Natural killer cell (primary cell): ENCODE results near the gene HOXC12. TPM values are rescaled to one million over a fixed set of nuclear protein-coding genes. Genes with fewer than 3 reads are reported as not detected.

Experiments
- ATAC-seq, 3 donors: fragments of 150-1000 bp in 2 of 3; fragments of 200-7000 bp in 1 of 3; cut with Tn5 transposase; 1 replicate in 1 of 3; 2 replicates in 2 of 3; pipeline ENCODE4 v1.10.0; 2021; ENCODE audit warnings: mild to moderate bottlenecking in 2 of 3, moderate library complexity in 2 of 3
- DNase-seq, 2 donors: peaks; one replicate each; pipeline versions ENCODE4 v3.0.0 to v3.0.0-alpha.2; 2013 to 2021; ENCODE audit warnings: mixed read lengths in 1 of 2
- H3K27ac ChIP-seq: one replicate; pipeline ENCODE4 v1.5.1; 2013; ENCODE audit warnings: mild to moderate bottlenecking, low read length
- H3K27me3 ChIP-seq: one replicate; pipeline ENCODE4 v1.6.1; 2013; ENCODE audit warnings: low read length; ENCODE audit not compliant: control insufficient read depth, insufficient read depth
- H3K36me3 ChIP-seq: one replicate; pipeline ENCODE4 v1.6.1; 2013; ENCODE audit warnings: low read length; ENCODE audit not compliant: control insufficient read depth, insufficient read depth
- H3K4me1 ChIP-seq: one replicate; pipeline ENCODE4 v1.6.1; 2013; ENCODE audit warnings: low read length; ENCODE audit not compliant: control insufficient read depth, insufficient read depth
- H3K4me3 ChIP-seq: one replicate; pipeline ENCODE4 v1.5.1; 2013; ENCODE audit warnings: low read length
- H3K9me3 ChIP-seq: one replicate; pipeline ENCODE4 v1.6.1; 2013; ENCODE audit warnings: low read length; ENCODE audit not compliant: control insufficient read depth, insufficient read depth
- H3K27ac Mint-ChIP-seq, 2 donors: one replicate each; pipeline ENCODE4 v1.8.0; 2022; ENCODE audit warnings: mild to moderate bottlenecking in 2 of 2, mixed read lengths in 2 of 2, moderate library complexity in 1 of 2
- H3K27me3 Mint-ChIP-seq, 2 donors: one replicate each; pipeline ENCODE4 v1.8.0; 2022; ENCODE audit warnings: low read depth in 2 of 2, mixed read lengths in 2 of 2
- H3K36me3 Mint-ChIP-seq: one replicate; pipeline ENCODE4 v1.8.0; 2022; ENCODE audit warnings: mixed read lengths
- H3K4me1 Mint-ChIP-seq, 2 donors: one replicate each; pipeline ENCODE4 v1.8.0; 2022; ENCODE audit warnings: mixed read lengths in 2 of 2
- H3K4me3 Mint-ChIP-seq: one replicate; pipeline ENCODE4 v1.8.0; 2022; ENCODE audit warnings: mild to moderate bottlenecking, moderate library complexity, mixed read lengths
- H3K9me3 Mint-ChIP-seq, 2 donors: one replicate each; pipeline ENCODE4 v1.8.0; 2022; ENCODE audit warnings: mixed read lengths in 2 of 2
- CTCF ChIP-seq: fragments of 200-600 bp; IDR thresholded peaks from one replicate; pipeline ENCODE4 v1.8.0; 2022; ENCODE audit warnings: antibody characterized with exemption
- WGBS: methylation state at CpG from one replicate; pipeline ENCODE4 v1.1.7; 2013; ENCODE audit warnings: missing lambda C conversion rate; ENCODE audit not compliant: insufficient coverage; 5-methylcytosine and 5-hydroxymethylcytosine counted together
- intact Hi-C: fragments of 100-400 bp; cut with micrococcal nuclease; formaldehyde crosslinking; loops from one replicate; pipeline ENCODE4 v1.14.2; 2022
- total RNA-seq, 4 donors: library from RNA; stranded (reverse); fragments of 120-200 nt in 1 of 4; gene quantifications; one replicate each; pipeline versions ENCODE4 v1.2.3 to v1.2.4, GENCODE V29; 2013 to 2022

The HOXC12 gene
- total RNA-seq, 3 donors from 2014 or later (not counting 1 experiment from before 2014, with no cell fraction given), result not detected

DNA sequence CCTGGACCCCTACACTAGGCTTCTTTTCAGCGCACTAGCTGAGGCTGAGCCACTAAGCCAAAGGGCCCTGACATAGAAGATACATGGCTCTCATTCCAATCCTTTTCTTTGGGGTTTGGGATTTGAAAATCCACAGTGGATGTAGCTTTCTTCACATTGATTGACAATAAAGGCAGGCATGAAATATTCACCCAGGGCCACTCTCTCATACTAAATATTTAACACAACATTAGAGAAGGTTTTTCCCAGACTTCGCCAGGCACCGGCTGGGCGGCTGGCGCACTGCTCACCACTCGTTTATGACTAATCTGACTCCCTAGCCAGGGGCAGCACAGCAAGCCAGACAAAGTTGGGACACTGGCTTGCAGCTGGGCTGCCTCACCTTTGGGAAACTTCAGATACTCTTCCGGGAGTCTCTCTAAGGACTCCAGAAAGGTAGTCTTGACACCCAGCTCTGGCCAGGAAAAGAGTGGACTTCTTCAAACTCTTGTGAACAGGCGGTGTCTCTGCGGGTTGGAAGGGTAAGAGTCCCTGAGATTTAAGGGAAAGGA lies 17.5 kb downstream of the HOXC12 start:
- DNase-seq (no peak), ATAC-seq (no peak)
- peaks cover 29% of the 10 kb centered on the region for H3K4me1 ChIP-seq
- H3K4me3 ChIP-seq, result no peak overlapping the region
- no peak overlapping the region for H3K27ac ChIP-seq
- Mint-ChIP-seq H3K27me3 (peaks cover 81 to 88% of the 10 kb centered on the region in 2 donors), H3K4me1 (peaks cover 13 to 29% of the 10 kb centered on the region in 2 donors), H3K27ac (no peak overlapping the region), H3K9me3 (no peaks in the 10 kb centered on the region), H3K4me3 (peak overlapping the region; percentile 17), H3K36me3 (no peaks in the 10 kb centered on the region)
- peaks cover 95% of the 10 kb centered on the region for H3K27me3 ChIP-seq
- intact Hi-C loops, result no loop called here
- 35% methylated on average over 8 of the region's 9 CpGs for WGBS
- no peaks in the 10 kb centered on the region for H3K36me3 ChIP-seq
- no peak for TF ChIP-seq CTCF
- H3K9me3 ChIP-seq, result peaks cover 5% of the 10 kb centered on the region

DNA sequence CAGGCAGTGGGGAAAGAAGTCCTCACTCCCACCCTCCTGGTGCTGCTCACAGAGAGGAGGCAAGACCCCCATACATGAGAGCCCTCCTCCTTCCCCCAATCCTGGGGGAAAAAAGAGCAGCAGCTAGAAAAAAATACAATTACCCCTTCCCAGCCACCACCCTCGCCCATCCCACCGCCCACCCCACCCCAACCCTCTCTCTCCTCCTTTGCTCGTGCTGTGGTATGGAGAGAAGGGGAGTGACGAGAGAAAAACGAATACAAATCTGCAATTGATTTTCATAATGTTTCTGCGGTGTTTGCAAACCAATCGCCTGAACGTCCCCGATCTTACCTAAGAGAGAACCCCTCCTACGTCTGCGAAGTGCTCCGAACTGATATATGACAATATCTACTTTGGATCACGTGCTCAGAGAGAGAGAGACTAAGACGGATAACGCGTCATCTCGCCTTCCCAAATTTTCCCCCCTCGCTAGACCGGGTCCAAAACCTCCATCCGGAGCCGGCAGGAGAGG lies 18.1 kb downstream of the HOXC12 start, which contains the start of gene HOXC11:
HOXC11 (plus strand) TSS at position 405 of the 514 bp plus-strand sequence. CDS start 116 bp downstream, outside the sequence.
- Histone ChIP-seq H3K4me1 (peaks cover 29% of the 10 kb centered on the region), H3K36me3 (no peaks in the 10 kb centered on the region), H3K27ac (no peak within 1 kb of the TSS), H3K27me3 (peaks cover 94% of the 10 kb centered on the region), H3K9me3 (peaks cover 5% of the 10 kb centered on the region), H3K4me3 (no peak within 1 kb of the TSS)
- peak within 1 kb of the TSS; percentile 84 for H3K4me3 Mint-ChIP-seq
- 19% methylated on average over 17 of the region's 21 CpGs for WGBS
- intact Hi-C loops, result no loop called here
- no peaks in the 10 kb centered on the region for H3K9me3 Mint-ChIP-seq
- ATAC-seq (no peak), DNase-seq (no peak)
- peaks cover 81 to 86% of the 10 kb centered on the region in 2 donors for H3K27me3 Mint-ChIP-seq
- H3K36me3 Mint-ChIP-seq, result no peaks in the 10 kb centered on the region
- peak within 1 kb of the TSS in 1 of 2 donors; percentile 75 for H3K27ac Mint-ChIP-seq
- no peak for TF ChIP-seq CTCF
- peaks cover 14 to 29% of the 10 kb centered on the region in 2 donors for H3K4me1 Mint-ChIP-seq

DNA sequence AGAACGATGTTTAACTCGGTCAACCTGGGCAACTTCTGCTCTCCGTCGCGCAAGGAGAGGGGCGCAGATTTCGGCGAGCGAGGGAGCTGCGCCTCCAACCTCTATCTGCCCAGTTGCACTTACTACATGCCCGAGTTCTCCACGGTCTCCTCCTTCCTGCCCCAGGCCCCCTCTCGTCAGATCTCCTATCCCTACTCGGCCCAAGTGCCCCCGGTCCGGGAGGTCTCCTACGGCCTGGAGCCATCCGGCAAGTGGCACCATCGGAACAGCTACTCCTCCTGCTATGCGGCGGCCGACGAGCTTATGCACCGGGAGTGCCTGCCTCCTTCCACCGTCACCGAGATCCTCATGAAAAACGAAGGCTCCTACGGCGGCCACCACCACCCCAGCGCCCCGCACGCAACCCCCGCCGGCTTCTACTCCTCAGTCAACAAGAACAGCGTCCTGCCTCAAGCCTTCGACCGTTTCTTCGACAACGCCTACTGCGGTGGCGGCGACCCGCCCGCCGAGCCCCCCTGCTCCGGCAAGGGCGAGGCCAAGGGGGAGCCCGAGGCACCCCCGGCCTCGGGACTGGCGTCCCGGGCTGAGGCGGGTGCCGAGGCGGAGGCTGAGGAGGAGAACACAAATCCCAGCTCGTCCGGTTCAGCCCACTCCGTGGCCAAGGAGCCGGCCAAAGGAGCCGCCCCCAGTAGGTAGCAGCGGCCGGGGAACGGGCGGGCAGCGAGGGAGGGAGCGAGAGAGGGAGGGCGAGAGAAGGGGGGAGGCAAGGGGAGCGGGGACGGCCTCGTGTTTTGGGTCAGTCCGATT lies 18.7 kb downstream of the HOXC12 start:
- peaks cover 32% of the 10 kb centered on the region for H3K4me1 ChIP-seq
- H3K9me3 Mint-ChIP-seq, result no peaks in the 10 kb centered on the region
- H3K27ac Mint-ChIP-seq, result peak overlapping the region in 1 of 2 donors; percentile 75
- DNase-seq (peak in 1 of 2 donors; percentile 46), ATAC-seq (peak in 2 of 3 donors; percentile 16 to 31)
- peaks cover 18 to 31% of the 10 kb centered on the region in 2 donors for H3K4me1 Mint-ChIP-seq
- peaks cover 91% of the 10 kb centered on the region for H3K27me3 ChIP-seq
- H3K36me3 Mint-ChIP-seq, result no peaks in the 10 kb centered on the region
- WGBS, result 7% methylated on average over 67 of the region's 71 CpGs
- H3K4me3 ChIP-seq, result no peak overlapping the region
- no peak overlapping the region for H3K27ac ChIP-seq
- intact Hi-C loops, result no loop called here
- H3K4me3 Mint-ChIP-seq, result peak overlapping the region; percentile 84
- TF ChIP-seq CTCF, result no peak
- H3K9me3 ChIP-seq, result peaks cover 5% of the 10 kb centered on the region
- no peaks in the 10 kb centered on the region for H3K36me3 ChIP-seq
- H3K27me3 Mint-ChIP-seq, result peaks cover 81 to 84% of the 10 kb centered on the region in 2 donors
